Cardiac septum (tissue), 1 donor: ENCODE results near the gene ACVR1. TPM values are rescaled to one million over a fixed set of nuclear protein-coding genes. Genes with fewer than 3 reads are reported as not detected.
"Not testable (repeated sequence)": the region's sequence is repeated elsewhere in the genome, so short reads cannot be mapped to it uniquely, and the experiment has no call there.

Experiments used
- DNase-seq: peaks from one replicate; pipeline ENCODE4 v3.0.0-alpha.2; 2020; ENCODE audit warnings: low spot score
- intact Hi-C: fragments of 100-400 bp; cut with DNase I; formaldehyde crosslinking; loops from one replicate; pipeline ENCODE4 v1.14.0; 2022
- total RNA-seq: library from RNA; stranded (reverse); fragmentation: NEBNext Ultra II Directional; extraction: Animal tissue kit (Norgen Biotek cat#: 25700); gene quantifications from one replicate; pipeline ENCODE4 v1.2.1, GENCODE V29; 2021
- donor health status: DM: no; HTN: no; CAD: no.

ACVR1 gene
- total RNA-seq, 1 donor from 2014 or later: 22.7 TPM

DNA sequence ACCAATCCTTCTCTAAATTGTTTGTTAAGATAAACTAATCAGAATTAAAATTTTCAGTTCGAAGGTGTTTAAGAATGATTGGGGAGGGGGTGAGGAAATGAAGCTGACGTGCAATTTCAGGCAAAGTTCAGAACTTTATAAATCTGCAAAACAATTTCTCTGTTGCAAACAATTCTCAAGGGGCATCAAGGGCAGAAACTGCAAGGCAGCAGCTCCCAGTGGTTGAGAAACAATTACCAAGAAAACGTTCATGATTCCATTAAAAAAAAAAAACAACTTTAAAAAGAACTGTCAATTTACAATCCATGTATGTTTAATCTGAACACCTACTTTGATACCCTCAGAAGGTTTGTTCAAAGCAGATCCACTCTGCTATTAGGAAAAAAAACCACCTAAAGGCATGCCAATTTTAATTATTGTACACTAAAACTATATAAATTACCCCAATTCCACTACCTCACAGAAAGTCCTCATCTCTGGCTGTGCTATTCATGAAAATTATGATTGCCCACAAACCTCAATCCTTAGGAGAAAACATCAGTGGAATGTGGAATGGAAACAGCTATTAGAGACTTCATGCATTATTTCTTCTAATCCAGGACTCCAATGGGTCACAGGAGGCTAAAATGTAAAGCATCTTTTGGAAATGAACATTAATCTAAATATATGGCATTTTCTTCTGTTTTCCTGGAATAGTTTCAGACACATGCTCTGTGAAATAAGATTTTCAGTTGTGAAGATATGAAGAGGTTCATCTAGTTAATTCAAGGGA, 127.6 kb downstream of the ACVR1 start:
- intact Hi-C loops: no loop called here
- DNase-seq: no peak

DNA sequence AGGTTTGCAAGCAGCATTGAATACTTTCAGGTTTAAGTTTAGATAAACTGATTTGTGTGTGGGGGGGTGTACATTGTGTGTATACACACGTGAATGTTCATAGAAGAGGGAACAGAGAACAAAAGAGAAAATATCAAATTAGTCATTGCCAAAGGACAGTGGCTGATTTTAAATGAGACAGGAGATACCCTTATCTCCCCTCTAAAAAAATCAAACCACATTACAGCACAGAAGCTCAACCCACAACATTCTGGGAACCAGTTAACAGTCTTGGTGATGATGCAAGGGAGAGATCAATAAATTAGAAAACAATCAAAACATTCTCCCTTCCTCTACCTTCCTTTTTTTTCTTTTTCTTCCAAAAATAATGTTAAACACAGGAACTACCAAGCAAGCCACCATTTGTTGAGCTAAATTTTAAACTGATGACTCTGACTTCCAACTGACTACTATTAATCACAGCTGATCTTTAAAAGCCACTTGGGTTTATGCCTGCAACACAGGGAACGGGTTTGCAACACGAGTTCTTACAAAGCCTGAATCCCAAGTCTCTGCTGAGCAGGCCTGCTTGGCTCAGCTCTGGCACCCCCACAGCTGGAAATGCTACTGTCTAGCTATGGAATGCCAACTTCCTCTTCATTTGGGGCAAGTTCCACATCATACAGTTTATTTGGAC, 128.3 kb downstream of the ACVR1 start:
- no peak for DNase-seq
- intact Hi-C loops: no loop called here

DNA sequence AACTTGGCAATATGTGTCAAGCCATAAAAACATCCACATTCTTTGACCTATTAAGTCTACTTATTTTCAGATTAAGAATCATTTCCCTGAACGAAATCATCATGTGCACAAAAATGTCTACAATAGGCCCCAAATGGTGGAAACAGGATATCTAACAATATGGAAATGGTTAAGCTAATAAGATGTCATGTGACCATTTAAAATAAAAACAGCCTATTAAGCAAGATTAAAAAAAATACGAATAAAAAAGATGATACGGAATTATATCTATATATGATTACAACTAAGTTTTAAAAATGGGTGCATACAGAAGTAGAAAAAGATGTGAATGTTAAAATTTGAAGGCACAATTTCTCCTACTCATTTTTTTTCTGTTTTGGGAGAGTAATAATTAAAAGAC, 128.8 kb downstream of the ACVR1 start:
- intact Hi-C loops: no loop called here

DNA sequence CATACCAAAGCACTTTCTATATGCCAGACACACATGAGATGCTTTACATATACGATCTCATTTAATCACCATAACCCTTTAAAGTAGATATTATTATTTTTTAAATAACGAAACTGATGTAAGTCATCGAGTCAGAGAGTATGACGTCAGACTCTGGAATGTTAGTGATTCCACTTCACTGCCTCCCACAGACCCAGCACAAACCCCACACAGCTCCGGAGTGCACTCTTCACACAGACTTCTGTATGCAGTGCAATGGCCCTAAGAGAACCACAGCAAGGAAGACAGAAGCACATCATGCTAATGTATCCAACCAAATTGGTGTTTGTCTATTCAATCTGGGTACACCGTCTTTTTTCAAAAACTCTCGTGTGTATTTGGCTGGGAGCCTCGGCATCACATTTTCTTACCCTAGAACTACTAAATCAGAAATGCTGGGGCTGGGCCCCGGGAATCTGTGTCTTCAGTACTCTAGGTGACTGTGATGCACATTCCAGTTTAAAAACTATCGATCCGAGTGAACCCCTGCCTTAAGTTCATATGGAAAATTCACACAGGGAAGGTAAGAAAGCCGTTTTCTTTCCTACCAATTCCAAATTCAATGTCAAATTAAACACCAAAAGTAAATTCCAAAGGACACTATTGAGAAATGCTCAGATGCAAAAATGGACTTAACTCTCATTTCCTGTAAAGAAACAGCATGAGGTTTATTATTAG, 129.7 kb downstream of the ACVR1 start:
- no peak for DNase-seq
- intact Hi-C loops: no loop called here

More for the DNA sequence above, 128.8 kb downstream of the ACVR1 start:
- no peak for DNase-seq

DNA sequence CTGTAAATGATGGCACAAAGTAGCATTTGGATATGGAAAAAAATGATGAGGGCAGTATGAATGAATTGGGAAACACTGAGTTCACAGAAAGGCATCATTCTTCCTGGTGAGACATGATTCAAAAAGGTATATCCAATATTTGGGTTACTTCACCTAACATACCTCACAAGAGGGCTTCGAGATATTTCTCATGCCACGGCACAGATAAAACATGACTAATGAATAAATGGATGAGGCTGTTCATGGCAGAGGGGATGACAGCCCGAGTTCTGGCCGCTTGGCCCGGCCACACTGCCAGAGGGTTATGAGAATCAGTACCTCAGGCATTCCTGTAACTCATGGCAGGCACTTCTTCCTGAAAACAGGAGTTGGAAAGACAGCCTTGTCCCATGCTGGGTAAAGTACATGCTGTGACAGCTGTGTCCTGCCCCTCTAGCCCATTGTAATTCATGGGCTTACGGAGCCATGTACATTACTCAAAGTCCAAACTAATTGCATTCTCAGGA, 131.5 kb downstream of the ACVR1 start:
- intact Hi-C loops: no loop called here

DNA sequence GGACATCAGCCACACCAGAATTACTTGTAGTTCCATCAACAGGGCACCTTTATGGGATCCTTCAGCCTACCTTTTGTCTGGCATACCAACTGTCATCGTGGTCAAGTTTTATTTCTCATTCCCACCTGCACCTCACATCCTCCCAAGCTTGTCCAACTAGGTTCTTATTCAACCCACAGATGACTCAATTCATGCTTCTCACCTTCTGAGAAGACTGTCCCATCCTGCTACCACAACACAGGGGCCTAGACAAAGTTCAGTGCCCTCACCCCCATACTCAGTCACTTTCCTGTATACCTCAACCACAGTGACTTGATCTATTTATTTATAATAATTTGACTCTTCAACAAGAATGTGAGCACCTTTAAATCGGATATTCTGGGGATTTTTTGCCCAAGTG, 133.1 kb downstream of the ACVR1 start:
- no peak for DNase-seq
- intact Hi-C loops: no loop called here

More for the DNA sequence above, 131.5 kb downstream of the ACVR1 start:
- DNase-seq: no peak

DNA sequence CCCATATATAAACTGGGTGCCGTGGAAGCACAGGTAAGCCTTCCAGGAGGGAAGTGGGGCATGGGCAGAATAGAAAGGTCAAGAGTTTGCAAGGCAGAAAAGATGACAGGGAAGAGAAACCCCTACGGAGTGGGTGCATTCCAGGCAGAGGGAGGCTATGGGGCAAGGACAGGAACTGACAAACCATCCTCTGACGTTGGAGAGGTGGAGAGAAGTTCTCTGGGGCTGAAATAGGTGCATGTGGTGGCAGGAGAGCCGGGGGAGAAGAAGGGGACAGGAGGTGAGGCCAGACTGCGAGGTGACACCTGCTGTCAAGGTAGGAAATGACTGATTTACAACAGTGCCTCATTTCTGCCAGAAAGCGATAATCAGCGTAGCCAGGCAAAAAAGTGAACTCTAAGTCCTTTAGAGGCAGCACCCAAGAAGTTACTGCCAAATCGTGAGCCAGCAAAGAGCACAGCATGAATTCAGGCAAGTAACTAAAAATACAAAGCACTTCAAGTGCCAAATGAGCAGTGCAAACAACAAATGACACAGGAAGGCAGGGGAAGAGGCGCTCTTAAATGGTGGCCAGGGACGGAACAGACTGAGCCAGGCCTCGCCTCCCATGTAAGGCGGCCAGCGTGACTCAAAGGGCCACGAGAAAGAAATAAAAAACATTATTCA, 134.2 kb downstream of the ACVR1 start:
- intact Hi-C loops: no loop called here
- no peak for DNase-seq

DNA sequence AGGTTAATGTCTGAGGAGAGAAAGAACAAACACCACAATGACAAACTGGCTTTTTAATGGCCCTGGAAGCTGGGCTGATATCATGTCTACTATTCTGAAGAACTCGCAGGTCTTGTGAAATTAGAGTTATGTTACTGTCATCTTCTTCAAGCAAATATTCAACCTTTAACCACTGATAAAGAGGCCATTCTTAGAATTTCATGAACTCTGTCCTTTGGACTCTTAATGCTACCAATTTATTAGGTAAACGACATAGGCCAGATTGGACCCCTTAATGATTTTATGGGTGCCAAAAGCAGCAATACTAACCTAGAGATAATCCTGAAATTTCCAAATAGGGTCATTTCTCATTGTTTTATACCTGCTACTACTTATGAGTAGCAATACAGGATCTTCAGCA, 138.5 kb downstream of the ACVR1 start:
- DNase-seq: no peak
- intact Hi-C loops: no loop called here

DNA sequence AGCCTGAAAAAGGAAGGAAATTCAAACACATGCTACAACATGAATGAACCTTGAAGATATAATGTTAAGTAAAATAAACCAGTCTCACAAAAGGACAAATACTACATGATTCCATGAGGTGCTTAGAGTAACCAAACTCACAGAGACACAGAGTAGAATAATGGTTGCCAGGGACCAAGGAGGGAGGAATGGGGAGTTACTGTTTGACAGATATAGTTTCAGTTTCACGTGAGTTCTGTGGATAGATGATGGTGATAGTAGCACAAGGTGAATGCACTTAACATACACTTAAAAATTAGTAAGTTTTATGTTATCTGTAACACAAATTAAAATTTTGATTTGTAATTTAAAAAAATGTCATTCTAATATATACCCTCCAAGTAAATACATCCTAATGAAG, 140.6 kb downstream of the ACVR1 start:
- no peak for DNase-seq
- intact Hi-C loops: no loop called here

DNA sequence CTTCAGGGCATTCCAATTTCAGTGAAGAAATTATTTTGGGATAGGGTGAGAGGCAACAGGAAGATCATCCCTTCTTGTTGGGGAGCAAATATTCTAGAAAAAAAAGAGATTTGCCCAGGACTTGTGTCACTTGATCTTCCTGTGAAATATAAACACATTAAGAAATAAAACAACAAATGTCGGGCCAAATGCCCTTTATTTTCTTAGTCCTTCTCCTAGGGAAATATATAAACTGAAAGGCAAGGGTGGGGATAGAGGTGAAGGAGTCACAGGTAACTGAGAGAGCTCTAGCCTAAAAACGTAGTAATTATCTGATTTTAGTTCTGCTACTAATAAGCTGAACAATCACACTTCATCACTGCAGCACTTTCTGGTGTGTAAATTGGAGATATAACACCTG, 142.9 kb downstream of the ACVR1 start:
- DNase-seq: no peak
- intact Hi-C loops: no loop called here

DNA sequence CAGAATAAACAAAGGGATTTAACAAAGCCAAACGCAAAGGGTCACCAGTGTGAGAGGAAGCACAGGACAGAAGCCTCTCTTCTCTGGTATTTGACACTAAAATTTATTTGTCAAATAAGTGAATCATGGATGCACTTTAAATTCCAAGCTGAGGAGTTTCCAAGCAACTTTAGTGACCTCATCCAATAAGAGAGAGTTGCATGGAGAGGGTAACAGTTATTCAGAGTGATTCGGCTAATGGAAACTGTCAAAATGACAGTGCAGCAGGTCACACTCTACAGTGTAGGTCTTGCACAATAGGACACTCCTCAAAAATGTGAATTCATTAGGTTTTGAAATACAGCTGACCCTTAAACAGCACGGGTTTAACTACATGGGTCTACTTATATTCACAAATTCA, 143.5 kb downstream of the ACVR1 start:
- intact Hi-C loops: no loop called here
- DNase-seq: no peak

DNA sequence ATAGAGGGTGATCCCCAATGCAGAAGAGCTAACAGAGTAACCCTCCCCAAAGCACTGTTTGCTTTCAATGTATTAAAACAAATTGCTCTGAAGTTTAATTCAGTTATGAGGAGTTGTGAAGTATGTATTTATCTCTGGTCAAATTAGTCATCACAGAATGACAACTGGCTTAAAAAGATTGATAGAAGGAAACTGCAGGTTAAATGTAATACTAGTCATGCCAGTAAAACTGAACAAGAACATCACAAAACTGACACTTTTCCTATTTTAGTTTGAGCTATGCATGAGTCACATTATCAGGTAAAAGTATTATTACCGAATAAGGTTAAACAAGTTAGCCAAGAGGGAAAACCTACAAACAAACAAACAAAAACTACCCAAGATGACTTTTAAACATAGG, 148.4 kb downstream of the ACVR1 start:
- intact Hi-C loops: no loop called here
- DNase-seq: no peak

DNA sequence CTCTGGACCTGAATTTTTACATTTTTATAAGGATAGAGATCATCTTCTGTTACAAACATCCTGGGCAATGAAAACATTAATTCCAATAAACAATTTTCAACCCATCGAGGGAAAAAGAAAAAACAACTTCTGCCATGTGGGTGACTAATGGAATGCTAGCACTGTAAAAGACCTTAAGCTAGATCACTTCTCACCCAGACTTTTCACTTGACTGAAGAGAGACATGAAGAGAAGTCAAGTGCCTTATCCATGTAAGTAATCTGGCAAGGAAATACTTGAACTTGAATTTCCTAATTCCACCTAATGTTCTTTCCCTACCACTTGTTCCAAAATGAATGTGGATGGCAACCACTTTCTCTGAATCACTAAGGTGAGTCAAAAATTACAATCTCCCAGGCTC, 149.2 kb downstream of the ACVR1 start:
- intact Hi-C loops: no loop called here
- no peak for DNase-seq

DNA sequence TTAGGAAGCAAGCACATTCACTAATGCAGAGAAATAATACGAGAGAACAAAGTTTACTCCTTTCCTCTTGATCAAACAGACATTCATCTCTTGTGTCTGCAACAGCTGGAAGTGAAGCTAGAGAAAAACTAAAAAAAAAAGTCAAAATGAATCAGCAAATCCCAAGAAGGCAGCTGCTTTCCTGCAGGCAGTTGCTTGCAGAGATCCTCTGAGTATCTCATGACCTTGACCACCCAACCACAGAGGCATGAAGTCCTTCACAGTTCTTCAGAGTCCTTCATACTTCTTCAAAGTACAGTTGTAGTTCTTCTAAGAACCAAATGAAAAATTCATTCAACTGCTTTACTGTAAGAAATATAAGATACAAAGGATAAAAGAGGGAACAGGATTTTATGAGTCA, 150.3 kb downstream of the ACVR1 start:
- intact Hi-C loops: no loop called here
- DNase-seq: no peak

DNA sequence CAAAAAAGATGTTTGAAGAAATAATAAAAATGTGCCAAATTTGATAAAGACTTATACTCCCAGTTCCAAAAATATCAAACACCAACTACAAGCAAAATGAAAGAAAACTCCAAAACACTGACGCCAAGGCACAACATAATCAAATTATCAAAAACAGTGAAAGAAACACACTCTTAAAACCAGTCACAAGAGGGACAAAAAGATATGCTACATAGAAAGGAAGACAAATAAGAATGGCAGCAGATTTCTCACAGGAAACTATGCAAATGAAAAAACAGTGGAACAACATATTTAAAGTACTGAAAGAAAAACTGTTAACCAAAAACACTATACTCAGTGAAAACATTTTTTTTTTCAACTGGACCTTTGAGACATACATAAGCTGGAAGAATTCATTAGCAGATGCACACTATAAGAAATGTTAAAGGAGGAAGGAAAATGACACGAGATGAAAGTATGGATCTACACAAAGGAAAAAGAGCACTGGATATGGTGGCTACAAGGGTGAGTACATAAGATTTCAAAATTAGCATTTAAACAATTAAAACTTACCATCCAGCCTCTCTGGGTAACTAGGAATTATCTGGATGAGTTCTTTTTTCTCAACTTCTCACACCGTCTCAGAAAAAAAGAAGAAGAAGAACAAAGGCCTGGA, 153.4 kb downstream of the ACVR1 start:
- intact Hi-C loops: no loop called here
- no peak for DNase-seq

DNA sequence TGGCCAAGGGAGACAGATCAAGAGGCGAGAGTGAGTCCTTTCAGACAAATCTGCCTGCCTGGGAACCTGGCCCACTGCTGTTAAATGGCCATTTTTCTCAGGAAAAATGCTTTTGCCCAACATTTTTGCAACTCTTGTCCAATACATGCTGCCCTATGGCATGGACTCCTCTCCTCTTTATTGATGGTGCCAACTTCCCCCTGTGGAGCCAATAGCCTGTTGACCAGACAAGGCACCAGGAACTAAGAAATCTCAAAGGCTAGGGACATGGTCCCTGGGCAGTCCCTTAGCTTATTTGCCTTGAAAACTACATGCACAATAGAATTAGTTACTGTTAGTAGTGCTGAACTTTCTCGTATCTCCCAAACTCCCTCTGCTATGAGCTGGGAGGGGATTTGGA, 155.6 kb downstream of the ACVR1 start:
- intact Hi-C loops: no loop called here
- DNase-seq: no peak

DNA sequence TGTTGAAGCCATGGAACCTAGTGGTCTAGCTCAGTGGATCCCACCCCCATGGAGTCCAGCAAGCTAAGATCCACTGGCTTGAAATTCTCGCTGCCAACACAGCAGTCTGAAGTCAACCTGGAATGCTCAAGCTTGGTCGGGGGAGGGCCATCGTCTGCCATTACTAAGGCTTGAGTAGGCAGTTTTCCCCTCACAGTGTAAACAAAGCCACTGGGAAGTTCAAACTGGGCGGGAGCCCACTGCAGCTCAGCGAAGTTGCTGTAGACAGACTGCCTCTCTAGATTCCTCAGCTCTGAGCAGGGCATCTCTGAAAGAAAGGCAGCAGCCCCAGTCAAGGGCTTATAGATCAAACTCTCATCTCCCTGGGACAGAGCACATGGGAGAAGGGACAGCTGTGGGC, 171.5 kb downstream of the ACVR1 start:
- DNase-seq, intact Hi-C loops: not testable (repeated sequence)

DNA sequence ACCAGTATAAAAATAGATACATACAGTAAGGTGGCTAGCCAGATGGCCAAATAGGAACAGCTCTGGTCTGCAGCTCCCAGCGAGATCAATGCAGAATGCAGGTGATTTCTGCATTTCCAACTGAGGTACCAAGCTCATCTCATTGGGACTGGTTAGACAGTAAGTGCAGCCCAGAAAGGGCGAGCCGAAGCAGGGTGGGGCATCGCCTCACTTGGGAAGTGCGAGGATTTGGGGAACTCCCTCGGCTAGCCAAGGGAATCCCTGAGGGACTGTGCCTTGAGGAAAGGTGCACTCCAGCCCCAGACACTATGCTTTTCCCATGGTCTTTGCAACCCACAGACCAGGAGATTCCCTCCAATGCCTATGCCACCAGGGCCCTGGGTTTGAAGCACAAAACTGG, 172.0 kb downstream of the ACVR1 start:
- DNase-seq, intact Hi-C loops: not testable (repeated sequence)

DNA sequence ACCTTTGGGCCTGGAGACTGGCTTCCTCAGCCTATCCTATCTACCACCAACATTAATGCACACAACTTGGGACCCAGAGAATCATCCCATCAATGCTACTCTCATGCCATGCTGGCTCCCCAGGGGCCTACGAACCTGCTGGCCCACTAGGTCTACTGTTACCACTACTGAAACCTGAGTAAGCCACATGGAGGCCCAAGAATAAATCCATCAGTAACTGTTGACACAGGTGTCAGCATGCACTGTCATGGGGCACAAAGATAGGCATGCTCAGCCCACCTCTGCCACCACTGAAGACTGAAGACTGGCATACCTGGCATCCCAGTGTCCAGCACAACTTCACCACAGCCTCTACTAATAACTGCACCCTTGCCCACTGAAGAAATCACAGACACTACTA, 176.3 kb downstream of the ACVR1 start:
- intact Hi-C loops: no loop called here
- DNase-seq: no peak

DNA sequence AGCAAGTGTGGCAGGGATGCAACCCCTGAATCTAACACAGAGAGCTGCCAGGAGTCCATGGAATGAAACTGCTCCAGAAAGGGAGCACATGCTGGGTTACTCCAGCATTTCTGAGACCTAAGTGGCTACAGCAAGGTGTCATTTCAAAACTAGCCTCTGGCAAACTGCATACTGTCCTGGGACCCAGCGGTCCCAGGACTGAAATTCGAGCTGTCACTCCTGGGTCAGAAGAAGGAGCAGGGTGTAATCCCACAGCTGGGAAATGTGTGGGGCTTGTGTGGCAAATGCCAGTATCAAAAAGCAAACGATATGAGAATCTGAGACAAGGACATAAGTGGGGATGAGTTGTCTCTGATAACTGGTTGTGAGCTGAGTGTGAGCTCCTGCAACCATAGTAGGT, 177.1 kb downstream of the ACVR1 start:
- no peak for DNase-seq
- intact Hi-C loops: no loop called here
